OCI-LY3 (cell line): ENCODE results near the gene WASF2.
A peak's percentile ranks its signal among the peaks of the same experiment; 100 is the strongest.
"Not testable (repeated sequence)": the region's sequence is repeated elsewhere in the genome, so short reads cannot be mapped to it uniquely, and the experiment has no call there.

Experiments used
- H2AFZ ChIP-seq: fragments of 200-600, 300-600 bp; shearing (Covaris generic); 2 replicates; pipeline ENCODE4 v1.6.0; 2014; ENCODE audit warnings: antibody characterized with exemption, low read depth, low read length
- H3K27ac ChIP-seq: fragments of 200-600, 300-600 bp; sonication (generic); 2 replicates; pipeline ENCODE4 v1.5.1; 2014; ENCODE audit warnings: mild to moderate bottlenecking, low read length, moderate library complexity, mixed read lengths
- H3K27me3 ChIP-seq: fragments of 200-600, 300-600 bp; sonication (generic); 2 replicates; pipeline ENCODE4 v1.6.1; 2014; ENCODE audit warnings: low read depth, low read length, mixed read lengths
- H3K36me3 ChIP-seq: fragments of 200-600, 300-600 bp; sonication (generic); replicated peaks from 2 replicates; pipeline ENCODE3; 2014; ENCODE audit warnings: low read depth, low read length, mixed read lengths
- H3K4me1 ChIP-seq: fragments of 300-600, 200-600 bp; sonication (generic); 2 replicates; pipeline ENCODE4 v1.6.1; 2014; ENCODE audit warnings: low read length, mixed read lengths
- H3K4me2 ChIP-seq: fragments of 200-600, 300-600 bp; sonication (generic); 2 replicates; pipeline ENCODE4 v1.6.1; 2014; ENCODE audit warnings: low read length, mixed read lengths
- H3K4me3 ChIP-seq: fragments of 300-600, 200-600 bp; sonication (generic); 2 replicates; pipeline ENCODE4 v1.5.1; 2014; ENCODE audit warnings: antibody characterized with exemption, mild to moderate bottlenecking, low read length, moderate library complexity
- H3K79me2 ChIP-seq: fragments of 300-600, 200-600 bp; shearing (Covaris generic); 2 replicates; pipeline ENCODE4 v1.6.1; 2014; ENCODE audit warnings: mild to moderate bottlenecking, low read length, mixed read lengths
- H3K9ac ChIP-seq: fragments of 300-600, 200-600 bp; shearing (Covaris generic); 2 replicates; pipeline ENCODE4 v1.6.0; 2014; ENCODE audit warnings: mild to moderate bottlenecking, low read length, moderate library complexity
- H3K9me3 ChIP-seq: fragments of 200-600, 300-600 bp; shearing (Covaris generic); 2 replicates; pipeline ENCODE4 v1.6.1; 2014; ENCODE audit warnings: low read length, mixed read lengths; ENCODE audit not compliant: insufficient read depth
- H4K20me1 ChIP-seq: fragments of 200-600, 300-600 bp; sonication (generic); 2 replicates; pipeline ENCODE4 v1.6.1; 2016; ENCODE audit warnings: low read length, mixed read lengths; ENCODE audit not compliant: insufficient read depth
- CTCF ChIP-seq: fragments of 200-600, 300-600 bp; sonication (generic); IDR thresholded peaks from 2 replicates; pipeline ENCODE4 v1.5.1; 2014; ENCODE audit warnings: antibody characterized with exemption, low read length, low read depth
- EZH2phosphoT487 ChIP-seq: fragments of 200-600 bp; shearing (Covaris generic); IDR thresholded peaks from 2 replicates; pipeline ENCODE4 v1.6.1; 2018; ENCODE audit warnings: antibody characterized with exemption, mixed run types, low read depth

Gene WASF2

GRCh38 chr1:27464926-27465647 lies 24.9 kb downstream of the WASF2 start:
- Histone ChIP-seq H3K36me3 (peaks cover 14% of the 10 kb centered on the region), H3K27ac (no peak overlapping the region)

GRCh38 chr1:27463916-27464315 lies 26.1 kb downstream of the WASF2 start:
- H3K9me3 ChIP-seq, H3K27ac ChIP-seq, H3K4me2 ChIP-seq, H3K4me3 ChIP-seq, H3K36me3 ChIP-seq, H3K9ac ChIP-seq, H3K27me3 ChIP-seq, H2AFZ ChIP-seq: not testable (repeated sequence)
- Histone ChIP-seq H4K20me1 (peaks cover 28% of the 10 kb centered on the region), H3K4me1 (peaks cover 26% of the 10 kb centered on the region), H3K79me2 (peaks cover 29% of the 10 kb centered on the region)

More at GRCh38 chr1:27464926-27465647, 24.9 kb downstream of the WASF2 start:
- Histone ChIP-seq H3K79me2 (peaks cover 37% of the 10 kb centered on the region), H4K20me1 (peaks cover 33% of the 10 kb centered on the region), H2AFZ (no peak overlapping the region), H3K27me3 (no peaks in the 10 kb centered on the region), H3K4me3 (no peak overlapping the region), H3K9me3 (no peaks in the 10 kb centered on the region), H3K4me1 (peaks cover 21% of the 10 kb centered on the region), H3K9ac (no peak overlapping the region), H3K4me2 (peak overlapping the region; percentile 39)
- TF ChIP-seq EZH2phosphoT487 (no peak), CTCF (no peak)

DNA sequence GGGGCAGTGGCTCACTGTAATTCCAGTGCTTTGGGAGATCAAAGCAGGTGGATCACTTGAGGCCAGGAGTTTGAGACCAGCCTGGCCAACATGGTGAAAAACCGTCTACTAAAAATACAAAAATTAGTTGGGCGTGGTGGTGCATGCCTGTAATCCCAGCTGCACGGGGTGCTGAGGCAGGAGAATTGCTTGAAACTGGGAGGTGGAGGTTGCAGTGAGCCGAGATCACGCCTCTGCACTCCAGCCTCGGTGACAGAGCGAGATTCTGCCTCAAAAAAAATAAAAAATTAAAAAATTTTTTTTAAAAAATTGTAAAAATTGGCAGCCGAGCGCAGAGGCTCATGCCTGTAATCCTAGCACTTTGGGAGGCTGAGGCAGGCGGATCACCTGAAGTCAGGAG lies 31.4 kb downstream of the WASF2 start:
- H3K4me2 ChIP-seq, H3K27ac ChIP-seq, H3K27me3 ChIP-seq, H2AFZ ChIP-seq, H3K9ac ChIP-seq, H3K36me3 ChIP-seq, H3K9me3 ChIP-seq, H3K4me3 ChIP-seq: not testable (repeated sequence)
- peaks cover 13% of the 10 kb centered on the region for H4K20me1 ChIP-seq
- H3K4me1 ChIP-seq = peaks cover 18% of the 10 kb centered on the region
- peaks cover 31% of the 10 kb centered on the region for H3K79me2 ChIP-seq

- no peak overlapping the region for H3K9ac ChIP-seq
- H3K9me3 ChIP-seq = no peaks in the 10 kb centered on the region
- no peak overlapping the region for H3K4me3 ChIP-seq
- TF ChIP-seq EZH2phosphoT487 (no peak), CTCF (no peak)
- no peak overlapping the region for H2AFZ ChIP-seq
- H3K27ac ChIP-seq = no peak overlapping the region
- no peak overlapping the region for H3K4me2 ChIP-seq
- H3K4me1 ChIP-seq = peaks cover 7% of the 10 kb centered on the region
- H4K20me1 ChIP-seq = peaks cover 8% of the 10 kb centered on the region
- H3K79me2 ChIP-seq = peaks cover 16% of the 10 kb centered on the region
- H3K27me3 ChIP-seq = no peaks in the 10 kb centered on the region
- no peaks in the 10 kb centered on the region for H3K36me3 ChIP-seq
These were observed 34.7 kb downstream of the WASF2 start for GRCh38 chr1:27455139-27455811.

DNA sequence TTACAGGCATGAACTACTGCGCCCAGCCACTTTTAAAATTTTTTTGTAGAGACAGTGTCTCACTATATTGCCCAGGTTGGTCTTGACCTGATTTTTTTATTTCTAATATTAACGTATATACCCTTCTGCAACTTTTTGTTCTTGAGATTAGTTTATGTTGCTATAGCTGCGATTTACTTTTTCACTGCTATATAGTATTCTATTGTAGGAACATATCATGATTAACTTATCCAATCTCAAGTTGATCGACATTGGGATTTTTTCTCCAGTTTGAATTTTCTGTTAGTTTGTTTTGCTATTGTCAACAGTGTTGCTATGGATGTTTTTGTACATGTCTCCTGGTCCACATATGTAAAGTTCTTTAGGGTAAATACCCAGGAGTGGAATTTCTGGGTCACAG lies 35.4 kb downstream of the WASF2 start:
- H3K27ac ChIP-seq = no peak overlapping the region
- H3K4me3 ChIP-seq = no peak overlapping the region
- peaks cover 1% of the 10 kb centered on the region; the same call in 1 of the 2 replicates for H4K20me1 ChIP-seq
- H3K4me1 ChIP-seq = 0 out of 2 replicates have a peak, but pooled peaks cover under 1% of the 10 kb centered on the region
- no peaks in the 10 kb centered on the region for H3K9me3 ChIP-seq
- H3K4me2 ChIP-seq = no peak overlapping the region
- H3K9ac ChIP-seq = no peak overlapping the region
- H2AFZ ChIP-seq = no peak overlapping the region
- peaks cover 10% of the 10 kb centered on the region for H3K79me2 ChIP-seq
- no peaks in the 10 kb centered on the region for H3K27me3 ChIP-seq
- no peak for TF ChIP-seq CTCF
- TF ChIP-seq EZH2phosphoT487 = no peak
- H3K36me3 ChIP-seq = no peaks in the 10 kb centered on the region
